RWPE2 (cell line): Measurements from ENCODE around the gene SLCO4A1.

ENCODE experiments used
- ATAC-seq: fragments of 200-7000 bp; cut with Tn5 transposase; 3 replicates; pipeline ENCODE4 v1.9.1; 2021; ENCODE audit warnings: low read depth
- DNase-seq: peaks from one replicate; pipeline ENCODE4 v3.0.0-alpha.2; 2020; ENCODE audit warnings: low spot score
- H3K27ac ChIP-seq: fragments of 450-650 bp; 2 replicates; pipeline ENCODE4 v1.5.1; 2017; ENCODE audit warnings: mild to moderate bottlenecking; ENCODE audit not compliant: poor library complexity, severe bottlenecking
- H3K27me3 ChIP-seq: fragments of 250-450 bp; sonication (Bioruptor Pico); 2 replicates; pipeline ENCODE4 v1.5.1; 2021; ENCODE audit warnings: mild to moderate bottlenecking, moderate library complexity; ENCODE audit not compliant: insufficient read depth, poor library complexity, severe bottlenecking
- H3K36me3 ChIP-seq: fragments of 250-450 bp; sonication (Bioruptor Pico); 2 replicates; pipeline ENCODE4 v1.5.1; 2020; ENCODE audit warnings: low read depth, mild to moderate bottlenecking, moderate library complexity
- H3K4me1 ChIP-seq: fragments of 250-450 bp; sonication (Bioruptor Pico); 2 replicates; pipeline ENCODE4 v1.5.1; 2021; ENCODE audit warnings: mild to moderate bottlenecking, moderate library complexity; ENCODE audit not compliant: insufficient read depth, poor library complexity, severe bottlenecking
- H3K4me3 ChIP-seq: fragments of 250-450 bp; sonication (Bioruptor Pico); 2 replicates; pipeline ENCODE4 v1.5.1; 2021; ENCODE audit warnings: mild to moderate bottlenecking, moderate library complexity; ENCODE audit not compliant: severe bottlenecking
- H3K9me3 ChIP-seq: fragments of 250-450 bp; sonication (Bioruptor Pico); 2 replicates; pipeline ENCODE4 v1.5.1; 2021; ENCODE audit warnings: mild to moderate bottlenecking, moderate library complexity; ENCODE audit not compliant: severe bottlenecking
- TF ChIP-seq, protein P1 (sequence below): fragments of 450-650 bp; IDR thresholded peaks from one replicate; pipeline ENCODE4 v1.5.1; 2017; ENCODE audit warnings: mild to moderate bottlenecking, moderate library complexity; ENCODE audit not compliant: poor library complexity, severe bottlenecking

The SLCO4A1 gene

DNA sequence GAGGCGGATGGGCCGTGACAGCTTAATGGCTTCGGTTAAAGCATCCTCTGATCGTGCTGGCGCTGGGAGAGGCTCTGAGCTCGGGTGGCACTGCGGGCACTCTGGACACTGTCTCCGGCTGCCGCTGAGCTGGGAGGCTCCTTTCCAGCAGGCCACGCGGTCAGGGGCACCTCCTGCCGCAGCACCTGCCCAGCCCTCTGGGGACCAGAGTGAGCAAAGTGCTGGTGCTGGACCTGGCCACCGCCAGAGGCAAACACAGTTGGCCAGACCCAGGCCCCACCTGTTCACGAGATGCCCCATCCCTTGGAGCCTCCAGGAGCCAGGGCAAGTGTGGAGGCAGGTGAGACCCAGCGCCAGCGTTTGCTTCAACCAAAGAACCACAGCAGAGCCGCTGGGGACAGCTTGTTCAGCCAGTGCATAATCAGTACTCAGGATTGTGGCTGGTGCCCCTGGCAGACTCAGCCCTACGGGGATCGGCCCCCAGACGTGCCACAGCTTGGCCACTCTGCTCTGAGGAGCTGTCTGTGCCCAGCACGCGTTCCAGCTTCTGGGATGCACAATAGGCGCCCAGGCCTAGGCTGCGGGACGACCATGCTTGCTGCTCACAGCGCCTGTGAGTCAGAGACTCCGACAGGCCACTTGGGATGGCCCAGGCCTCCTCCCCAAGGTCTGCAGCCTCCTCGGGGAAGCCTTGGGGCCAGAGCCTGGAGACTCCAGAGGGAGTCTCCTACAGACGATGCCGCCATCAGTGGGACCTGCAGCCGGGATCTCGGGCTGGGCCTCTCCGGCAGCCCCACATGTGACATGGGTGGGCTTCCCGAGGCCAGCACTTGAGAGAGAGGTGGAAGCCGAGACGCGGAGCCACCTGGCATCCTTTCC lies 38.2 kb upstream of the SLCO4A1 start:
- H3K27ac ChIP-seq, result peak overlapping the region; percentile 55
- TF ChIP-seq, protein P1, sequence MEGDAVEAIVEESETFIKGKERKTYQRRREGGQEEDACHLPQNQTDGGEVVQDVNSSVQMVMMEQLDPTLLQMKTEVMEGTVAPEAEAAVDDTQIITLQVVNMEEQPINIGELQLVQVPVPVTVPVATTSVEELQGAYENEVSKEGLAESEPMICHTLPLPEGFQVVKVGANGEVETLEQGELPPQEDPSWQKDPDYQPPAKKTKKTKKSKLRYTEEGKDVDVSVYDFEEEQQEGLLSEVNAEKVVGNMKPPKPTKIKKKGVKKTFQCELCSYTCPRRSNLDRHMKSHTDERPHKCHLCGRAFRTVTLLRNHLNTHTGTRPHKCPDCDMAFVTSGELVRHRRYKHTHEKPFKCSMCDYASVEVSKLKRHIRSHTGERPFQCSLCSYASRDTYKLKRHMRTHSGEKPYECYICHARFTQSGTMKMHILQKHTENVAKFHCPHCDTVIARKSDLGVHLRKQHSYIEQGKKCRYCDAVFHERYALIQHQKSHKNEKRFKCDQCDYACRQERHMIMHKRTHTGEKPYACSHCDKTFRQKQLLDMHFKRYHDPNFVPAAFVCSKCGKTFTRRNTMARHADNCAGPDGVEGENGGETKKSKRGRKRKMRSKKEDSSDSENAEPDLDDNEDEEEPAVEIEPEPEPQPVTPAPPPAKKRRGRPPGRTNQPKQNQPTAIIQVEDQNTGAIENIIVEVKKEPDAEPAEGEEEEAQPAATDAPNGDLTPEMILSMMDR, result no peak
- peak; percentile 7 for ATAC-seq
- no peaks in the 10 kb centered on the region for H3K9me3 ChIP-seq
- H3K4me3 ChIP-seq, result no peak overlapping the region
- H3K27me3 ChIP-seq, result no peaks in the 10 kb centered on the region
- no peak for DNase-seq
- H3K4me1 ChIP-seq, result peaks cover 31% of the 10 kb centered on the region
- H3K36me3 ChIP-seq, result no peaks in the 10 kb centered on the region

DNA sequence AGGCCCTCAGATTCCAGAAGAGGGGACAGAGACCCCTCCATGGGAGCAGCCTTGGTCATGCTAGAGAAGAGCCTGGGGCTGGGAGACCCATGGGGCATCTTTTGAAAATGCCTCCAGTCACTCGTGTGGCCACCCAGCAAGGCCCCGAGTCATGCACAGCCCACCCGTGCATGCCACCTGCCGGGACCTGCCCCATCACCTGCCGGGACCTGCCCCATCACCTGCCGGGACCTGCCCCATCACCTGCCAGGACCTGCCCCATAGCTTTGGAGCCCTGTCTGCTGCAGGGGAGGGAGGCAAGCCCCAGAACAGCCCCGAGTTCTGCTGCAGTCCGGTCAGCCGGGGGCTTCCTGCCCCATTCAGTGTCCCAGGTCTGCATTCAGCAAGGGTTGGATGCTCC lies 37.5 kb upstream of the SLCO4A1 start:
- Histone ChIP-seq H3K9me3 (no peaks in the 10 kb centered on the region), H3K27ac (no peak overlapping the region), H3K36me3 (no peaks in the 10 kb centered on the region), H3K4me3 (no peak overlapping the region), H3K4me1 (peaks cover 28% of the 10 kb centered on the region), H3K27me3 (no peaks in the 10 kb centered on the region)
- DNase-seq, result no peak
- TF ChIP-seq, protein P1, result no peak
- ATAC-seq, result no peak

DNA sequence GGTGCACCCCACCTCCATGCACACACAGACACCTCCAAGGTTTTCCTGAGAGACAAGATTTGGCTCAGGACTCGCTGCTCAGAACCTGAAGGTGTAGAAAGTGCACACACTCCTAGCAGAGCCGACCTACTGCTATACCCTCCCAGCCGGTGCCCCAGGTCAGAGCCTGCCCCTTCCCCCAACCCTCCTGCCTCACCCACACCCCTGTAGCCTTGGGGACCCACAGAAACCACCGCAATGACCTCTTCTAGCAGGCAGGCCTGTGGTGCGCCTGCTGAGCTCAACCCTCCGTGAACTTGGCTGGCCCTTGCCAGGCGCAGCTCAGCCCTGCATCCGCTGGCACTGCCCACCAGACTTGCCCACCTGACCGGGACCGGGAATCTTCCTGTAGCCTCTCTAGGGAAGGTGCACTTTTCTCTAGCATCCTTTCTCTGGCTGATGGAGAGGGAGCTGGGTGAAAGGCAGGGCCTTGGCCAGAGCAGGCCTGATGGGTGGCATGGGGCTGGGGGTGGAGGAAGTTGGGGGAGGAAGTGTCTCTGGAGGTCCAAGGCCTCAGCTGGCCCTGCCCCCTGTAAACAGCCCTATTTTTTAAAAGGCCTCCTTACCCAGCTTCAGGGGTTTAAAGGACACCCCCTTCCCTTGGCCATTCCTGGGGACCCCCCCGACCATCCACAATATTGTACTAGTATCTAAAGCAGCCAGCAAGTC lies 36.9 kb upstream of the SLCO4A1 start:
- Histone ChIP-seq H3K27me3 (no peaks in the 10 kb centered on the region), H3K4me1 (peaks cover 28% of the 10 kb centered on the region), H3K9me3 (no peaks in the 10 kb centered on the region), H3K27ac (no peak overlapping the region), H3K36me3 (no peaks in the 10 kb centered on the region), H3K4me3 (no peak overlapping the region)
- TF ChIP-seq, protein P1, result no peak
- ATAC-seq (no peak), DNase-seq (no peak)

DNA sequence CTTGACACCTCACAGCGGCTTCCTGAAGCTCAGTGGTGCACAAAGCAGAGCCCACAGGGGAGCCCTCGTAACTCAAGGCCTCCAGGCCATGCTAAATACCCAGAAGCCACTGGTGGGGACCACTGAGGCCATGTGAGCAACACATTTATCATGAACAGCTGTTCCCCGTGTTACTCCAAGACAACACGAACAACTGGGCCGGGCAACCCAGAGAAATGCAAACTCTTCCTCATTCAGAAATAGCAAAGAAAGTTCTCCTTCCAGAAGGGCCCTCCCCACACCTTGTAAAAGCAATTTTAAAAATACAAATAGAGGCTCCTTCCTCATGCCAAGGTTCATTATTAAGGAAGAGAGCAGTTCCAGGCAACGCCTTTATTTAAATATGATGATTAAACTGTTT lies 36.3 kb upstream of the SLCO4A1 start:
- no peak overlapping the region for H3K27ac ChIP-seq
- no peaks in the 10 kb centered on the region for H3K9me3 ChIP-seq
- H3K36me3 ChIP-seq, result no peaks in the 10 kb centered on the region
- TF ChIP-seq, protein P1, result no peak
- no peak overlapping the region for H3K4me3 ChIP-seq
- peaks cover 28% of the 10 kb centered on the region for H3K4me1 ChIP-seq
- ATAC-seq (no peak), DNase-seq (no peak)
- no peaks in the 10 kb centered on the region for H3K27me3 ChIP-seq
